ENCODE data around the gene MESP1.

The MESP1 gene

DNA sequence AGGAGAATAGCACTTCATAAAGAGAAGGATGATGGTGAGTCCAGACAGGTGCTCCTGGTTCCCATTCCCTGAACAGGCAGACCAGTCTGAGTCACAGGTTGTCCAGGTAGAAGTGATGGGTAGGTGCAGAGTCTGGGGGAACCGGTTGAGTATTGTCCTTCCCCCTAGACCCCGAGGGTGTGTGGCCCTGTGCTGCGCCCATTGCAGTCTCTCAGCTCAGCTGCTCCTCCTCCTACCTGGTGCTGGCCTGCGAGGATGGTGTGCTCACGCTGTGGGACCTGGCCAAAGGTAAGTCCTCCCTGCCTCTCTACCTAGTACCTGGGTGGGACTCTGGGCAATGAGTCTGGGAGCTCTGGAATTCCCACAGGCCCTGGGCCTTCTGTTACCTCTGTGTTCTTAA lies 19.8 kb downstream of the MESP1 start:
- DNase-seq (ENCODE audit: low spot score) (no peak), FAIRE-seq (no peak)

- no peak for DNase-seq (ENCODE audit: low spot score)
Observed at GRCh38 chr15:89728254-89728653, 22.8 kb downstream of the MESP1 start.

GRCh38 chr15:89725064-89725463 lies 26.0 kb downstream of the MESP1 start:
- DNase-seq (ENCODE audit: low spot score) (no peak), FAIRE-seq (no peak)

More at GRCh38 chr15:89728254-89728653, 22.8 kb downstream of the MESP1 start:
- FAIRE-seq, result no peak

DNA sequence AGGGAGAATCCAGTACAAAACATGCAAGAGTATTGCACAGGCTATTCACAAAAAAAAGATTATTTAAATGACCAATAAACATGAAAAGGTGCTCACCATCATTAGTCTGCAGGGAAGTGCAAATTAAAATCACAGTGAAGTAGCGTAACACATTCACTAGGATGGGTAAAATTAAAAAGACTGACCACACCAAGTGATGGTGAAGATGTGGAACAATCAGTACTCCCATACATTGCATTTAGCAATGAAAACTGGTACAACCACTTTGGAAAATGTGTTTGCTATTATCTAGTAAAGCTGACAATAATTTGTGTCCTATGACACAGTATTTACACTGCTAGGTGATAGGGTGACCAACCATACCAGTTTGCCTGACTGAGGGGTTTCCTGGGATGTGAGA lies 26.4 kb downstream of the MESP1 start:
- no peak for DNase-seq (ENCODE audit: low spot score)
- no peak for FAIRE-seq

- FAIRE-seq, result no peak
- DNase-seq (ENCODE audit: low spot score), result no peak
Observed at GRCh38 chr15:89723031-89723430, 28.0 kb downstream of the MESP1 start.

DNA sequence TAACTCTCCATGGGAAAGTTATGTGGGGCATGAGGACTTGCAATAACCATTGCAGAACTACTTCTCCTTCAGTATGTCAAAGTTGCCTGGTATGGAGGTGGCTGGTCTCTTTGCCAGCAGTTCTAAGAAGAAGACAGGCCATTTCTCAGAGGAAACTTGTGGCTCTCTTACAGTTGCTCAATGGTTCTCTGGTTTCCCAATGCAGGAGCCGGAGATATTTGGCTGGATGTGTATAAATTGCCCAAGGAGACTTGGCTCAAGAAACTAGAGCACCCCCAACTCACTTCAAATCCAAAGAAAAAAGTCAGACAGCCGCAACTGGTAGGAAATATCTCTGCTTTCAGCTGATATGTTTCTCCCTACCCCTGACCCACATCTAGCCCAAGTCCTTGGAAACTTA lies 36.3 kb downstream of the MESP1 start:
- no peak for DNase-seq (ENCODE audit: low spot score)
- FAIRE-seq, result no peak

DNA sequence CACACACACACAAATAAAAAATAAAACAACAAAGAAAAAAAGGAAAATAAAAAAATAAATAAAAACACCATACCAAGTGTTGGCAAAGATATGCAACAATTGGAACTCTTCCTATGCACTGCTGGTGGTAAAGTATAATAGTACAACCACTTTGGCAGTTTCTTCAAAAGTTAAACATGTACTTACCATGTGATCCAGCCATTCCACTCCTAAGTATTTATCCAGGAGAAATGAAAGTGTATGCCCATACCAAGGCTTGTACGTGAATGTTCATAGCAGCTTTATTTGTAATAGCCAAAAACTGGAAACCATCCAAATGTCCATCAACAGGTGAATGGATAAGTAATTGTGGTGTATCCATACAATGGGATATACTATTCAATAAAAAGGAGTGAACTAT lies 43.5 kb downstream of the MESP1 start:
- FAIRE-seq, result no peak
- DNase-seq (ENCODE audit: low spot score), result no peak

- FAIRE-seq, result no peak
Observed at GRCh38 chr15:89704411-89704810, 46.6 kb downstream of the MESP1 start.

More at GRCh38 chr15:89704411-89704810, 46.6 kb downstream of the MESP1 start:
- no peak for DNase-seq (ENCODE audit: low spot score)

All from urothelium cell line (cell line).